ENCODE measurements around the gene FNDC3B.

- TF ChIP-seq CTCF (IDR thresholded peaks at IDR 0.05; ENCODE audit: insufficient read depth, low read length, poor library complexity, severe bottlenecking), result no peak
- no peak for TF ChIP-seq EZH2phosphoT487 (conservative IDR thresholded peaks at IDR 0.05; ENCODE audit: low read length)
These were observed 288.9 kb downstream of the FNDC3B start for GRCh38 chr3:172328282-172328681.

Data from SU-DHL-6 (cell line).